HEK293T (cell line): ENCODE measurements around the gene MAPRE2.

Source experiments
- CTCF ChIA-PET: fragments of 350-600 bp; formaldehyde crosslinking; extraction: SDS; loops from one replicate; lab custom pipeline; 2021; ENCODE audit warnings: antibody characterized with exemption, inconsistent platforms; lab: Yijun Ruan, JAX
- POLR2A ChIA-PET: fragments of 350-600 bp; formaldehyde crosslinking; extraction: SDS; loops from one replicate; lab custom pipeline; 2020; ENCODE audit warnings: antibody characterized with exemption, inconsistent platforms; lab: Yijun Ruan, JAX
- DNase-seq: peaks from one replicate; pipeline ENCODE4 v3.0.0; 2012; ENCODE audit warnings: mixed read lengths; ENCODE audit errors: extremely low spot score
- ARNT ChIP-seq: fragments of 450-650 bp; IDR thresholded peaks from 2 replicates; pipeline ENCODE4 v1.6.1; 2017; ENCODE audit warnings: mild to moderate bottlenecking
- BHLHE40 ChIP-seq: fragments of 450-650 bp; IDR thresholded peaks from 2 replicates; pipeline ENCODE4 v1.6.1; 2016; ENCODE audit warnings: mild to moderate bottlenecking, moderate library complexity, borderline replicate concordance
- CTBP1 ChIP-seq: fragments of 450-650 bp; IDR thresholded peaks from 2 replicates; pipeline ENCODE4 v1.6.1; 2016; ENCODE audit warnings: borderline replicate concordance
- ELF4 ChIP-seq: fragments of 450-650 bp; IDR thresholded peaks from 2 replicates; pipeline ENCODE4 v1.6.1; 2017; ENCODE audit warnings: antibody characterized with exemption
- FOXA1 ChIP-seq: fragments of 450-650 bp; IDR thresholded peaks from 2 replicates; pipeline ENCODE4 v1.6.1; 2016; ENCODE audit warnings: mild to moderate bottlenecking
- FOXK2 ChIP-seq: fragments of 450-650 bp; IDR thresholded peaks from 2 replicates; pipeline ENCODE4 v1.6.1; 2016; ENCODE audit warnings: mild to moderate bottlenecking
- FOXM1 ChIP-seq: fragments of 450-650 bp; IDR thresholded peaks from 2 replicates; pipeline ENCODE4 v1.6.1; 2017; ENCODE audit warnings: mild to moderate bottlenecking, borderline replicate concordance
- HDGF ChIP-seq: fragments of 450-650 bp; IDR thresholded peaks from 2 replicates; pipeline ENCODE4 v1.6.1; 2017; ENCODE audit warnings: antibody characterized with exemption, borderline replicate concordance
- L3MBTL2 ChIP-seq: fragments of 450-650 bp; conservative IDR thresholded peaks from 2 replicates; pipeline ENCODE4 v1.6.1; 2016; ENCODE audit warnings: mild to moderate bottlenecking
- LEF1 ChIP-seq: fragments of 450-650 bp; IDR thresholded peaks from 2 replicates; pipeline ENCODE4 v1.6.1; 2017; ENCODE audit warnings: mild to moderate bottlenecking, borderline replicate concordance
- NFRKB ChIP-seq: fragments of 450-650 bp; IDR thresholded peaks from 2 replicates; pipeline ENCODE4 v1.6.1; 2016; ENCODE audit warnings: mild to moderate bottlenecking, moderate library complexity
- PKNOX1 ChIP-seq: fragments of 450-650 bp; IDR thresholded peaks from 2 replicates; pipeline ENCODE4 v1.6.1; 2016
- SP1 ChIP-seq: fragments of 450-650 bp; IDR thresholded peaks from 2 replicates; pipeline ENCODE4 v1.6.1; 2017
- SUZ12 ChIP-seq: fragments of 450-650 bp; IDR thresholded peaks from 2 replicates; pipeline ENCODE4 v1.6.1; 2016; ENCODE audit warnings: mild to moderate bottlenecking
- TARDBP ChIP-seq: fragments of 450-650 bp; IDR thresholded peaks from 2 replicates; pipeline ENCODE4 v1.6.1; 2016
- ZNF384 ChIP-seq: fragments of 450-650 bp; IDR thresholded peaks from 2 replicates; pipeline ENCODE4 v1.6.1; 2016

The MAPRE2 gene

GRCh38 chr18:35080058-35080457, 38.8 kb downstream of the MAPRE2 start:
- POLR2A ChIA-PET: no interaction called here
- CTCF ChIA-PET: no interaction called here
- TF ChIP-seq SP1: no peak
- TF ChIP-seq HDGF: no peak
- no peak for TF ChIP-seq LEF1
- no peak for TF ChIP-seq L3MBTL2
- no peak for TF ChIP-seq ZNF384
- no peak for TF ChIP-seq TARDBP
- TF ChIP-seq FOXA1: no peak
- TF ChIP-seq FOXK2: no peak
- TF ChIP-seq BHLHE40: no peak
- TF ChIP-seq ARNT: no peak
- no peak for TF ChIP-seq ELF4
- no peak for DNase-seq

- TF ChIP-seq LEF1 (no peak), HDGF (no peak), L3MBTL2 (no peak), FOXA1 (no peak), ARNT (no peak), FOXM1 (no peak), CTBP1 (no peak)
- ChIA-PET CTCF (interaction anchor here (0.6 kb wide), 1 partner anchor 591 kb away, joined by 3 read pairs; no protein-coding TSS in a partner anchor), POLR2A (interaction anchor here (1.0 kb wide), 1 partner anchor 41 kb away, joined by 3 read pairs; no protein-coding TSS in a partner anchor)
- DNase-seq: no peak
These were observed 42.0 kb downstream of the MAPRE2 start for GRCh38 chr18:35083174-35083712.

GRCh38 chr18:35084494-35085449, 43.6 kb downstream of the MAPRE2 start:
- DNase-seq: no peak
- ChIA-PET CTCF (interaction anchor here (1.1 kb wide), 1 partner anchor 9 kb away, joined by 3 read pairs; no protein-coding TSS in a partner anchor), POLR2A (interaction anchor here (2.0 kb wide), 1 partner anchor 43 kb away, joined by 5 read pairs; the partner anchor contains the start of gene MAPRE2)
- TF ChIP-seq CTBP1: no peak

DNA sequence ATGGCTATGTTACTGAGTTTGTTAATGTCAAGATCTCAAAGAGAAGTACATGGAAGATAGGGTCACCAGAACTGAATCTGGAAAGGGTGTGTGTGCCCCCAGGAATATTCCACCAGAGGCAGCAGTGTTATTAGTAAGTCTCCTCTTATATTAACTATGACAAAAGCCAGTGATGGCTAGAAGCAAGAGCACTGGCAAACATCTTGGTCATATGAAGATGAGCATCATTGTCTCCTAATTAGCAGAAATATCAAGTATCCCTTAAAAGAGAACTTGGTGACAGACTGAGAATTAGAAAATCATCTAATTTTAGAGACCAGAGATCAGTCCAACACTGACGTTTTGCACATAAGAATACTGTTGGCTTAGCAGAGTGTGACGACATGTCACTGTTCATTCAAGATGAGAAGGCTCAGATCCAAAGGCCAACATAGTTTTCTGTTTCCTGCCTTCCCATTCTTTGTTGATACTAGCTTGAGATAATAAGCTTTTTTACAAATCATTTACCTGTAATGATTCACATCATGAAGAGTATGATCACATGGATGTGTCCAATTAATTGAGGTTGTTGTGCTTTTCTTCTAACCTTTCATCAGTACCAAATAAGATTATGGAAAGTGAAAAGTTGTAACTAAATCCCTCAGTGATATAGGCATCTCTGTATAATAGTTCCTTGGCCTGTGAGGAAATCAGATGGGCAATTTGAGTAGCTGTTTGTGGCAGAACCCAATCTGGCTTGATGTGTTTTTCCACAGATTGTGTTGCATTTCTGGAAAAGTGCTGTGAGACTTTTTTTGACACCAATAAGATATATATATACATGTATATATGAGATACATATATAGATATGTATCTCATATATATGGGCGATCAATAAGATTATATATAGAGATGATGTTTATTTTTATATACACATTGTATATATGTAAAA, 44.5 kb downstream of the MAPRE2 start:
- no peak for TF ChIP-seq FOXA1
- TF ChIP-seq ARNT: no peak
- TF ChIP-seq ZNF384: no peak
- no peak for TF ChIP-seq FOXM1
- no peak for TF ChIP-seq CTBP1
- TF ChIP-seq PKNOX1: no peak
- TF ChIP-seq ELF4: no peak
- no peak for TF ChIP-seq BHLHE40
- no peak for TF ChIP-seq FOXK2
- POLR2A ChIA-PET: interaction anchor here (2.0 kb wide), 1 partner anchor 44 kb away, joined by 5 read pairs; the partner anchor contains the start of gene MAPRE2
- CTCF ChIA-PET: interaction anchor here (1.1 kb wide), 1 partner anchor 8 kb away, joined by 3 read pairs; no protein-coding TSS in a partner anchor
- DNase-seq: no peak

GRCh38 chr18:35086704-35087103, 45.5 kb downstream of the MAPRE2 start:
- no peak for DNase-seq
- CTCF ChIA-PET: no interaction called here
- no peak for TF ChIP-seq NFRKB
- no peak for TF ChIP-seq BHLHE40
- no peak for TF ChIP-seq SUZ12
- TF ChIP-seq HDGF: no peak
- no peak for TF ChIP-seq ELF4
- no peak for TF ChIP-seq FOXM1
- no peak for TF ChIP-seq TARDBP
- no peak for TF ChIP-seq CTBP1
- TF ChIP-seq PKNOX1: no peak
- no peak for TF ChIP-seq ZNF384
- no peak for TF ChIP-seq FOXK2
- POLR2A ChIA-PET: no interaction called here

DNA sequence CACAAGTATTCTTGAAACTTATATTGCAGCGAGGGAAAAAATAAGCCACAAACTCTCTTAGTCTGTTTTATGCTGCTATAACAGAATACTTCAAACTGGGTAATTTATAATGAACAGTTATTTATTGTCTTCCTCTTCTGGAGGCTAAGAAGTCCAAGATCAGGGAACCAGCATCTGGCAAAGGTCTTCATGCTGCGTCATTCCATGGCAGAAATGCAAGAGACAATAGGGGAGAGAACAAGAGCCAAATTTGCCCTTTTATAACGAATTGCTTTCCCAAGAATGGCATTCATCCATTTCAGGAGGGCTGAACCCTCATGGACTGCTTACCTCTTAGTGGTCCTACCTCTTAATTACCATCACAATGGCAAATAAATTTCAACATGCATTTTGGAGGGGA, 46.5 kb downstream of the MAPRE2 start:
- CTCF ChIA-PET: no interaction called here
- no peak for TF ChIP-seq TARDBP
- TF ChIP-seq HDGF: no peak
- TF ChIP-seq ZNF384: no peak
- TF ChIP-seq SP1: no peak
- TF ChIP-seq SUZ12: no peak
- no peak for TF ChIP-seq CTBP1
- TF ChIP-seq FOXM1: no peak
- TF ChIP-seq PKNOX1: no peak
- no peak for TF ChIP-seq FOXK2
- no peak for TF ChIP-seq ARNT
- TF ChIP-seq BHLHE40: no peak
- TF ChIP-seq FOXA1: no peak
- POLR2A ChIA-PET: no interaction called here
- DNase-seq: no peak
